Cardiac fibroblast (primary cell): ENCODE measurements around the gene ZDHHC21.
A peak's percentile ranks its signal among the peaks of the same experiment; 100 is the strongest.
"Not testable (repeated sequence)": the region's sequence is repeated elsewhere in the genome, so short reads cannot be mapped to it uniquely, and the experiment has no call there.

Source experiments
- DNase-seq, 2 donors: peaks; one replicate each; pipeline versions ENCODE4 v3.0.0 to v3.0.0-alpha.2; 2010; ENCODE audit warnings: low read depth in 2 of 2
- H3K4me3 ChIP-seq, 2 donors: replicated peaks in 1 of 2; 1 replicate in 1 of 2; 2 replicates in 1 of 2; pipeline ENCODE4 v1.5.1; 2011; ENCODE audit warnings: low read depth in 2 of 2, low read length in 2 of 2, mild to moderate bottlenecking in 2 of 2, moderate library complexity in 1 of 2
- CTCF ChIP-seq: IDR thresholded peaks from one replicate; pipeline ENCODE4 v1.5.1; 2011; ENCODE audit warnings: low read depth, mild to moderate bottlenecking, low read length, inconsistent platforms

The ZDHHC21 gene

GRCh38 chr9:14686168-14686567 is 7.1 kb downstream of the ZDHHC21 start:
- H3K4me3 ChIP-seq: no peak overlapping the region
- no peak for DNase-seq
- TF ChIP-seq CTCF: no peak

- not testable (repeated sequence) for H3K4me3 ChIP-seq, DNase-seq
These were observed 10.6 kb downstream of the ZDHHC21 start for GRCh38 chr9:14682616-14683015.

GRCh38 chr9:14678776-14679175 is 14.5 kb downstream of the ZDHHC21 start:
- no peak for TF ChIP-seq CTCF
- no peak for DNase-seq

GRCh38 chr9:14677872-14678271 is 15.4 kb downstream of the ZDHHC21 start:
- DNase-seq: no peak
- no peak for TF ChIP-seq CTCF

More at GRCh38 chr9:14678776-14679175, 14.5 kb downstream of the ZDHHC21 start:
- H3K4me3 ChIP-seq: no peak overlapping the region

GRCh38 chr9:14677396-14677795 is 15.8 kb downstream of the ZDHHC21 start:
- TF ChIP-seq CTCF: no peak
- H3K4me3 ChIP-seq: no peak overlapping the region
- no peak for DNase-seq

More at GRCh38 chr9:14677872-14678271, 15.4 kb downstream of the ZDHHC21 start:
- H3K4me3 ChIP-seq: no peak overlapping the region

GRCh38 chr9:14674630-14675029 is 18.6 kb downstream of the ZDHHC21 start:
- TF ChIP-seq CTCF: no peak
- no peak for DNase-seq
- H3K4me3 ChIP-seq: no peak overlapping the region

- DNase-seq: peak in 1 of 2 donors; percentile 19
- H3K4me3 ChIP-seq: no peak overlapping the region
- TF ChIP-seq CTCF: no peak
These were observed 21.9 kb downstream of the ZDHHC21 start for GRCh38 chr9:14671377-14671776.

- no peak overlapping the region for H3K4me3 ChIP-seq
- DNase-seq: peak; percentile 47 to 64
- no peak for TF ChIP-seq CTCF
These were observed 22.5 kb downstream of the ZDHHC21 start for GRCh38 chr9:14670718-14671117.

GRCh38 chr9:14664022-14664421 is 29.2 kb downstream of the ZDHHC21 start:
- DNase-seq, H3K4me3 ChIP-seq: not testable (repeated sequence)
